ENCODE results near the gene GALC.

- no peak for TF ChIP-seq CTCF (IDR thresholded peaks at IDR 0.05)
- no peak for TF ChIP-seq POLR2A (IDR thresholded peaks at IDR 0.05)
These were observed 94.7 kb downstream of the GALC start for GRCh38 chr14:87898301-87898700.

Data from thyroid gland (tissue), 4 donors.